Measurements from ENCODE around the gene ALDH8A1.

Gene ALDH8A1, protein sequence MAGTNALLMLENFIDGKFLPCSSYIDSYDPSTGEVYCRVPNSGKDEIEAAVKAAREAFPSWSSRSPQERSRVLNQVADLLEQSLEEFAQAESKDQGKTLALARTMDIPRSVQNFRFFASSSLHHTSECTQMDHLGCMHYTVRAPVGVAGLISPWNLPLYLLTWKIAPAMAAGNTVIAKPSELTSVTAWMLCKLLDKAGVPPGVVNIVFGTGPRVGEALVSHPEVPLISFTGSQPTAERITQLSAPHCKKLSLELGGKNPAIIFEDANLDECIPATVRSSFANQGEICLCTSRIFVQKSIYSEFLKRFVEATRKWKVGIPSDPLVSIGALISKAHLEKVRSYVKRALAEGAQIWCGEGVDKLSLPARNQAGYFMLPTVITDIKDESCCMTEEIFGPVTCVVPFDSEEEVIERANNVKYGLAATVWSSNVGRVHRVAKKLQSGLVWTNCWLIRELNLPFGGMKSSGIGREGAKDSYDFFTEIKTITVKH

DNA sequence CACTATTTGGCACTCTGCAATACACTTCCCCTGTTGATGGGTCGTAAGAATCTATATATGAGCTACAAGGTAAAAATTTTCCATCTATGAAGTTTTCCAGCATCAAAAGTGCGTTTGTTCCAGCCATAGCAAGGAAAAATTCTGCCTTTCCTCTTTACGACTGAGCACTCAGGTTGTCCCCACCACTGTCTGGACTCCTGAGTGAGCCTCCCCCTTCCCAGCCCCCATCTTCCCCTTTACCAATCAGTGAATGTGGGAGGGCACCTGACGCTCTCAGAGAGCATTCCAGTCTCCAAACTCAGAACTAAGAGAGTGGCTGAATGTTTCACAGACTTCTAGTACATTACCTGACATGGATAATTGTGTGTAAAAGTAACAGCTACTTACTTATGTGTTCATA lies at the start of gene ALDH8A1:
ALDH8A1 (minus strand) TSS at position 175 of the 400 bp plus-strand sequence; CDS start at position 127, 48 bp downstream.
- DNase-seq (ENCODE audit: low read depth): no peak

DNA sequence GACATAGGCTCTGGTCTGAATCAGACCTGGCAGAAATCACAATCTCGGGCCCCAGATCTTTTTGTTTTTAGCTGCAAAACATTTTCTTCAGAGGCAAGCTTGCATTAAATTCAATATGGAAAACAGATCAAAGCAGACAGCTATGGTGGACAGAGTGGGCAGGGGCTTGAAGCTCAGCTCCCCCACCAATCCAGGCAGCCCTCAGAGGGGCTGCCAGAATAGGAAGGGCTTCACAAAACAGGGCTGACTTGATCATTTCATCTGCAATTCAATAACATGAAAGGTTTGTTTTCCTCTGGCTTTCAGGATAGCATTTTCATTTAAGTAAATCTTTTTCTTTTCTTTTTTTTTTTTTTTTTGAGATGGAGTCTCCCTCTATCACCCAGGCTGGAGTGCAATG lies 49.2 kb upstream of the ALDH8A1 start:
- DNase-seq (ENCODE audit: low read depth): no peak

DNA sequence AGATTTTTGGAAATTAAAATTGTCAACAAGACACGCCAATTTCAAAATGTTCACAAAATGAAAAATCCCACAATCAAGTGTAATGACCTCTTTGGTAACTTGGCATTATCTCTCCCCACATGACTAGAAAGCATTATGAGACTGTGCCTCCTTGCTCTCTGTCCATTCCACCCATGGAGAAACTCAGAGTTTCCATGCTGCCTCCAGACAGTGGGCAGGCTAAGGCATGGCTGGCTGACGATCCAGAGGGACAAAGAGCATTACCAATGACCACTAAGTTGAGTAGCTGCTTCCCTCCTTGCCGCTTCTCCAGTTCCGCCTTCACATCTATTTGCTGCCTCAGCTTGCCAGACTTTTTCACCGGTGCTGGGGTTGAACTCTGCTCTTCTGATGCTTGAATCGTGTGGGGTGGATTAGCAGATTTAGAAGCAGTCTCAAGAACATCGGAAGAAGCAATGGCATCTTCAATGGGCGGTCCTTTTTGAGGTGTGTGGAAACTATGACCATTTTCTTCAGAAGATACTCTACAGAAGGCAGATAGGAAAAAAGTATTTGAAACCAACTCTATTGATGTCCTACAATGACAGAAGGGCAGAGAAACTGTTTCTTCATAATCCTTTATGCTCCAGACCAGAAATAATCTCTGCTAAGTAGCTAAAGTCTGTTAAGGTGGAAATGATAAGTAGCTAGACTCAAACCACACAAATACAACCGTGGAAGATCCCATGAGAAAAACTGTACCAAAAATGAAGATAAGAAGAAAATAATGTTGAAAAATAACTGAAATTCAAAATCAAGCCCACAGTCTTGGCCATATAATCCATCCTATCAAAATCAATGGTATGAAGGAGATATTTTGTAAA lies 47.5 kb upstream of the ALDH8A1 start:
- no peak for DNase-seq (ENCODE audit: low read depth)

DNA sequence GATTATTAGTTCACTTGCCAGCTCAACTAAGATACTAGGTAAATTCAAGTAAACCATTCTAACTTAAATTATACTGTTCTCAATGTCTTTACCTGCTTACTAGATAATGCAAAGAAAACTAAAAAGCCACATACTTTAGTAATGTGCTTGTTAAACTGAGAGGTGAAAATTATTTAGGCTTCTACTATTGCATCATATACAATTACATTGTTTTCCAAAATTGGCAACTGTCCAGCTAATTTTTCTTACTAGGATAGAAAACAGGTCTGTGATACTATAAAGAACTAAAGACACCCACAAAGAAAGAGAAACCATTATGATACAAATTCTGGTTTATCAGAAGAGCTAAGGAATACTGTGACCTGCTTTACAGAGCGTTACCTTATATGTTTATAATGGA lies 45.6 kb upstream of the ALDH8A1 start:
- DNase-seq (ENCODE audit: low read depth): no peak

DNA sequence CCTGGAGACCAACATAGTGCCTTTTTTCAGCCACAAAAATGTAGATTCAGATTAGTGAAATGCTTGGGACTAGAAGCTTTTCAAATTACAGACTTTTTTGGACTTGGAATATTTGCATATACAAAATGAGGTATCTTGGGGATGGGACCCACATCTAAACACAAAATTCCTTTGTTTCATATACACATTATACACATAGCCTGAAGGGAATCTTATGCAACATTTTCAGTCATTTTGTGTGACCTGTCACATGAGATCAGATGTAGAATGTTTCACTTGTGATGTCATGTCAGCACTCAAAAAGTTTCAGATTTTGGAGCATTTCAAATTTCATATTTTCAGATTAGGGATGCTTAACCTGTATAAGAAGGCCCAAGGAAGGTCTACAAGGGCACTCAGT lies 44.5 kb upstream of the ALDH8A1 start:
- DNase-seq (ENCODE audit: low read depth): no peak

DNA sequence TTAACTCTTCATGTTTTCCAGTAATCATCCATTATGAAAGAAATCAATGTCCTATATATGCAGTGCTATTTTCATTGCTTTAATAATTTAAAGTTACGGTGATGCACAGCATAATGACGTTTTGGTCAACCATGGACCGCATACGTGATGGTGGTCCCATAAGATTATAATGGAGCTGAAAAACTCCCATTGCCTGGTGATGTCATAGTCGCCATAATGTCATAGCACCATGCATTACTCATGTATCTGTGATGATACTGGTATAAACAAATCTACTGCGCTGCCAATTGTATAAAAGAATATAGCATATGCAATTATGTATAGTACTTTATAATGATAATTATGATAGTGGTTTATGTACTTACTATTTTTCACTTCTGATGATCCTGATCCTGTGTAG lies 42.3 kb upstream of the ALDH8A1 start:
- no peak for DNase-seq (ENCODE audit: low read depth)

DNA sequence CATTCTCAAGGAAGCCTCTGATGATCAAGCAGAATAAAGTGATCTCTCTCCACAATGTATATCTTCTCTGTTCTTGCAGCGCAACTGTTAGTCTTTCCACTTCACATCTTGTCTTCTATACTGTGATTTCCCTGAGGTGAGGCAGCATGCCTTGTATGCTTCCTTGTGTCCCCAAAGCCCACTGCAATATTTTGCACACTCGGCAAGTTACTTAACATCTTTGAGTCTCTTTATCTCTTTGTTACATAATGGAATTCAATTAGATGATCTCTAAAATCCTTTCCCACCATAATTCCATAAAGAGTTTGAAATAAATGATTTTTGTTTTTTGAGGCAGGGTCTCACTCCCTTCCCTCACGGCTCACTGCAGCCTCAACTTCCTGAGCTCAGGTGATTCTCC lies 40.4 kb upstream of the ALDH8A1 start:
- no peak for DNase-seq (ENCODE audit: low read depth)

DNA sequence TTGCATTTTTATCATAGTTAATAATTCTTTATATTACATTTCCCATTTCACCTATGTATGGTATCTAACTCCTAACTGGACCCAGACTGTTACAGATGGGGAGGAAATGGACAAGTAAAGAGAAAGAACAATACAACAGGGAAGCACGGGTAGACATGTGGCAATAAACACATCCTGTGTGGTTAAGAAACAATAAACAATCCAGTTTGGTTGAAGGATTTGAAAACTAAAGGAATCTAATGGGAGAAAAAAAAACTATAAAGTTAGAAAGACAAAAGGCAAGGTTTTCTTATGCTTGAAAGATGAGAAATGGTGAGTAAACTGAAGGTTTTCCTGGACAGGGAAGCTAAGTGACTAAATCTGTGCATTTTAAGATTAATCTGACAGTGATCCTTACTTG lies 34.9 kb upstream of the ALDH8A1 start:
- no peak for DNase-seq (ENCODE audit: low read depth)

DNA sequence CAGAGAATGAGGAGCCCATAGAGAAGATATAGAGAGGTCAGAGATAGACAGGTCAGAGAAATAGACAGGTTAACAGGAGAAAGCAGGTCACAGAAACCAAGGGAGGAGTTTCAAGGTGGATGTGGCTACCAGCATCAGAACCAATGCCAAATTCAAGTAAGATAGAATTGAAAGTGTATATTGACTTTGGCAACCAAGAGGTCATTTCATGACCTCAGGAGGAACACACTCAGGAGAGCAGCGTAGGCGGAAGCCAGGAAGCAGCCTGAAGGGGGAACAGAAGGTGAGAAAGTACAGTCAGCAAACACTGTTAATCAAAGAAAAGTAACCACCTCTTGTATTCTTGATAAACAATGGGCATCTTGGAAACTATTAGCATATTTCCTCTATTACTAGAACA lies 33.9 kb upstream of the ALDH8A1 start:
- no peak for DNase-seq (ENCODE audit: low read depth)

DNA sequence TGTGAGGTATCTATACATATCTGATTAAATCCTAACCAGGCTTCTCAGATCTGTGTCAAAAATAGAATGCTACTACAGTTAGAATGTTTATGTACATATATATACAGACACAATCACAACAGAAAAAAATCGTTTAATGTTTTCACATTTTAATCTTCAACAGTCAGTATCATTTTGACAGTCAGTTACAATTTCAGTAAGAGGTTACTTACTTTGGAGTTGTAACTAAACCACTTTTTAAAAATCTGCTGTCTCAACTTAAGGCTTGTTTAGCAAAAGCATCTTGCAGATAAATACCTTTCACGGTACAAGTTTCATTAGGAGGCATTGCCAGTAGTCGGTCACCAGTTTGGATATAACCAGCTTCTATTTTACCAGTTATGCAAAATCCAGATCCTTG lies 32.3 kb upstream of the ALDH8A1 start:
- DNase-seq (ENCODE audit: low read depth): no peak

DNA sequence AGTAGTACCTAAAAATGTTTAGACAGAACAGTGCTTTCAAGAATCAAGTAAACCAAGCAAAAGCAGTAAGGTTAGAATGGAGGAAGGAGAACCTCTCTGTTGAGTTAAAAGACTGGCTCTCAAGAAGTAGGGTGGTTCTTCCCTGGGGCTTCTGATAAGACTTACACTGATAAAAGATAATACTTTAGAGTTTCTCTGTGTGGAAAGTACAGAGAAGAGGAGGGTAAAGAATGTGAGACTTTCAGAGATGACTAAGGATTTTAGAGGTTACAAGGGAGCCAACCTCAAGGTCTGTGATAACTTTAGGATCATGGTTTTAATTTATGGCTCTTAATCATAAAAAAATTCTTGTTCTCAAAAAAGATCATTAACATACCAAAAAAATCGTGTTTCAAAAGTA lies 30.9 kb upstream of the ALDH8A1 start:
- no peak for DNase-seq (ENCODE audit: low read depth)

DNA sequence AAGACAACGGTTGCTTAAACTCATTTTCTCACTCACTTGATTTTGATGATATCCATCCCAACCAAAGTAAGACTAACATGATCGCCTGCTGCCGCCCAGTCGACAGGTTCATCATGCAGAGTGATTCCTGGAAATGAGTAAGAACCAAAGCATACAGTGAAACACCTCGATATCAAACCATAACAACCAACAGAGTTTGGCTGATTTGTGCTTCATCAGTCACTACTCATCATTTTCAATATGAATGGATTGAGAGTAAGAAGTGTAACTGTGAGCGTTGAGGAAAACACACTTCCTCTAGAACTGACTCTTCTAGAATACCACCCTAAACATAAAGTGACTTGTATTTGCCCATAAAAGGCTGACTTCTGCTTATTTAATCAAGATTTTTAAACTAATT lies 29.2 kb upstream of the ALDH8A1 start:
- no peak for DNase-seq (ENCODE audit: low read depth)

DNA sequence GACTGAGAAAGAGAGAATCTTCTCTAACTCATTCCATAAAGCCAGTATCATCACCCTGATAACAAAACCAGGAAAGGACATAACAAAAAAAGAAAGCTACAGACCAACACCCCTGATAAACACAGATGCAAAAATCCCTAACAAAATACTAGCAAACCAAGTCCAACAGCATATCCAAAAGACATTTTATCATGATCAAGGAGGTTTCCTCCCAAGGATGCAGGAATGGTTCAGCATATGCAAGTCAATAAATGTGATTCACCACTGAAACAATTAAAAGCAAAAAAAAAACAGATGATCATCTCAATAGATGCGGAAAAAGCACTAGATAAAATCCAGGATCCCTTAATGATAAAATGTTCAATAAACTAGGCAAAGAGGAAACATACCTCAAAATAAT lies 24.5 kb upstream of the ALDH8A1 start:
- DNase-seq (ENCODE audit: low read depth): no peak

DNA sequence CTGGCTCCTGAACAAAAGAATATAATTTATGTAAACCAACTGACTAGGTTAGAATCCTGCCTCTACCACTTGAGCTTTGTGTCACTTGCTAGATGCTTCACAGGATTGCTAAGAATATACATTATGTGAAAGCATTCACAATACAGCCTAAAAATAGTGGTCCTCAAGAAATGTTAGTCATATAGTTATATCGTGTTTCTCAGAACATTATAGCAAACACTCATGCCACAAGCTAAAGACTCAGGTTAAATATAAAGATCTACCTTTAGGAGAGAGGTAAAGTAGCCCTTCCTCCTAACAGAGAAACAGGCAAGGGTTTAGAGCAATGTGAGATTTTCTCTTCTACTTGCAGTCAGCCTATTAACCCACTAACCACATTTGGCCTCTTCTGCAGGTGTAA lies 17.8 kb upstream of the ALDH8A1 start:
- no peak for DNase-seq (ENCODE audit: low read depth)

DNA sequence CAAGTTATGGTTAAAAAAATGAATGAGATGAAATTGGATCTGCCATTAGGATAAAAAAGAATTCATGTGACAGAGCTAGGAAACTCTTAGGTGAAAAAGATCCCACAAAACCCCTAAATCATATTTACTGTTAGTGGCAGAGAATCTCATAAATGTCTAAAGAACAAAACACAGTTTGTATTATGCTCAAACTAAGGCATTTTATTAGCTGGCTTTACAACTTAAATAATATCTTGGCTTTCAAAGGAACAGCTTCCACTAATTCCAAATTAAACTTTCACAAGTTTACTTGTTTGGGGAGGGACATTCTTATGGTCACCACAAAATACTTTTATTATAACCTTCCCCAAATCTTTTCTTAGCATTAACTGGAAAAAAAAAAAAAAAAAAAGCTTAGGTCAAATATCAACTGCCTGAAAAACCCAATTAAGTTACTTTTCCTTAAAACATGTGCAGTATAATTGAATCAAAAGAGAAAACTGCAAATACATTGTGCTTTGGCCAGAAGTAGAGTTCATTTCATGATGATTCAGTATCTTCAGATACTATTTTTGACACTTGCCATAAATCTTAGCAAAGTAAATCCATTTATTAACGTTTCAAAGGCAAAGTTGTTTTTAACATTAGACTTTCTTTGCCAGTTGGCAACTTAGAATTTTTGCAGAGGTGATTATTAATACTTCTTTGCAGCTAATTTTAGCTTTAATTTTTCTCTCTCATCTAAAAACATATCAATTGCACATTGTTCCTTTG lies 14.7 kb upstream of the ALDH8A1 start:
- no peak for DNase-seq (ENCODE audit: low read depth)

DNA sequence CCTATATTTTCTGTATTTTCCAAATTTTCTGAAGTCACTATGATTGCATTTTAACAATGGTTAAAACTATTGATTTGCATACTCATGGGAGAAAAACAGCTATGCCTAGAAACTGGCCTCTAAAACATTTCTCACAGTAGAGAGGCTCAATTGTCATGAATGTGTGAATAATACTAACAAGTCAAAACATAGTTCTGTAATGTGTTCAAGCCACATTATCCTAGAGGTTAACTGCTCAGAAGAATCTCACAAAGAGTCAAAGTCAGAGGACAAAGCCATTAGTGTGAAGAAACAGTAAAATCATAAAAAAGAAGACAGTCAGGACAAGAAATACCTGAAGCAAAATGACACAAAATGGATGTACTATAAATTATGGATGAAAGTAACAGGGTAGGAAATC lies 12.5 kb upstream of the ALDH8A1 start:
- DNase-seq (ENCODE audit: low read depth): no peak

DNA sequence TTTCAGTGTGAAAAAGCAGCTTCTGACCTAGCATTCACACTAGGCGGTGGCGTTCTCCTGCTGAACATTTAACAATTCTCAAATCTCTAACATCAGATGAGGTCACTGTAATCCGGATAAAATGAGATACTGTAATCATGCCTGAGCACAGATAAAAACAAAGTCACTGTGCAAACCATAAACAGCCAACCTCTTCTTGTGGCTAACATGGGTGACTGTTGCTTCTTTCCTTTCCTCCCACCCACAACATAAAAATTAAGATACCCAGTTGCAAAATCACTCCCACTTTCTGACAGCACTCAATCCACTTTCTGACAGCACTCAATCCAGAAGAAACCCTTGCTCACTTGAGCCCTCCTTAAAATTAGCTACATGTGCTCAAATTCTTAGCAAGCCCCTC lies 11.5 kb upstream of the ALDH8A1 start:
- no peak for DNase-seq (ENCODE audit: low read depth)

DNA sequence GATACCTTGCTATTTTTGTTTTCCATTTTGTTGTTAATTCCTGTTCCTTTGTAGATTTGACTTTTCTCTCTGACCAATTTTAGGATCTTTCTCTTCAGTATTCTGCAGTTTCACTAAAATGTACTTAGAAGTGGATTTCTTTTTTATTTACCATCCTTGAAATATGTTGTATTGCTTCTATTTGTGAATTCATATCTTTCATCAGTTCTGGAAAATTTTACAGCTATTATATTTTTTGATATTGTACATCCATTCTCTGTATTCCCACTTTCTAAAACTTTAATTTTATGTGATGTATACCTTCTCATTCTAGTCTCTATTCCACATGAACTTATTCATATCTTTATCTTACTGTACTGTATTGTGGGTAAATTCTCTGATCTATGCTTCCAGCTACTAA lies 9.7 kb upstream of the ALDH8A1 start:
- DNase-seq (ENCODE audit: low read depth): no peak

DNA sequence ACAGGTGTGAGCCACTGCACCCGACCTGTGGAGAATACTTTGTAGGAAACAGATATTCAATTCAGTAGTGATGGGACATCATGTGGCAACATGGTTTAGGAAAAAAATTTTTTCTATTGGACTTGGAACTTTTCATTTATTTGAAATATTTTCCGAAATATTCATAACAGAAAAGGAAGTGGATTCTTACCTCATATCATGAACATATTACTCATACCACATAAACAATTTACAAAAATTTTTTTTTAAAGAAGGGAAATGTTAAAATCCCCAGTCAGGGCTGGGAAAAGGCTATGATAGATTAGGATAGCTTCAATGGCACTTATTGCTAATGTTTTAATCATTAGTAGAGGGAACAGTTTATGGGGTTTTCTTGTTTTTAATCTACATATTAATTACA lies 6.8 kb upstream of the ALDH8A1 start:
- DNase-seq (ENCODE audit: low read depth): no peak

DNA sequence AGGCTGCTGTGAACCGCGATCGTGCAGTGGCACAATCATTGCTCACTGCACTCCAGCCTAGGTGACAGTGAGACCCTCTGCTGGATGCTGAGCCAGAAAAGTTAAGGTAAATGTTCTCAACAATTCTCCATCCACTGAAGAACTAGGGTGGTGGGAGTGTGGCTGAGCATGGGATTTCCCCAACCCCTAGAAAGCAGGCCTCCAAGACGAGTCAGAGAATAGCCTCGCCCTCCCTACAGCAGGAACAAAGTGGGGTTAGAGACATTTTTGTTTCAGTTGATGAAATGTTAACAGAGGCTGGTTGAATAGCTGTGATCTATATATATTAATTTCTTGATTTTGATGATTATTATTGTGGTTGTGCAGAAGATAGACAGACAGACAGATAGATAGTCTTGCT lies 6.1 kb upstream of the ALDH8A1 start:
- DNase-seq (ENCODE audit: low read depth): no peak

DNA sequence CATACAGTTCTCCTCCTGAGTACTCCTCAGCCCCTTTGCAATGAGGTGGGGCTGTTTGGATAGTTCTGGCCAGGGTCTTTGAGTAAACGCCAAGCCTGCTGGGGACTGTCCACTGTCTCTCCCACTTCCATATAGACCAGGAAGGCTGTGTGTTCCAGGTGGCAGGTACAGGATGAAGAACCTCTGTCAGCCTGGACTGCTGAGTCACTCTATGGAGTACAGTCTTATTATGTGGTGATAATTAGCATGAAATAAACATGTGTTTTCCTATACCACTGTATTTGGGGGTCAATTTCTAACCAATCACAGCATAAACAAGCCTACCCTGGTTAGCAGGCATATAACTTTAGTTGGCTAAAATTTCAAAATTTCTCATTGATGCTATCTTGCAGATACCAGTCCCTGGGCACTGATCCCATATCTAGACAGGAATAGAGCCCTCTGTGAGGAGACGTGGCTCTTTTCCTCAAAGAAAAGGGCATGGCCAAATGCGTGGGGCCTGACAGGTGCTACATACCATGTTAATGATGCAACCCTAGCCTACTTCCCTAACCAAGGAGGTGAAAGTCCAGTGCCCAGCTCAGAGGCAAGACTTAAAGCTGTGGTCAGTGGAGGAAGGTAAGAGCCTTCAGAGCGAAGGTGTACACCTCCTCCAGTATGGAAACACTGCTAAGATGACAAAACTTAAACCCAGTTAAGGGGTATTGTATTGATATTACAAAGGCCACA lies 4.5 kb upstream of the ALDH8A1 start:
- DNase-seq (ENCODE audit: low read depth): no peak

All from activated T-helper 1 cell treated with Interleukin-2 at 50 U/mL for 16 hours (primary cell).